Measurements from ENCODE around the gene KAZN.
"Not testable (repeated sequence)": the region's sequence is repeated elsewhere in the genome, so short reads cannot be mapped to it uniquely, and the experiment has no call there.

Gene KAZN

GRCh38 chr1:14571810-14572767 is 26.4 kb upstream of the KAZN start:
- no peak overlapping the region for H3K4me3 ChIP-seq (ENCODE audit: low read depth, low read length)
- TF ChIP-seq CTCF (IDR thresholded peaks at IDR 0.05; ENCODE audit: control insufficient read depth, extremely low read depth, insufficient read depth) = 0 out of 2 replicates have a peak, but pooled peaks have one; percentile 29
- no peak for DNase-seq (ENCODE audit: low read depth)

DNA sequence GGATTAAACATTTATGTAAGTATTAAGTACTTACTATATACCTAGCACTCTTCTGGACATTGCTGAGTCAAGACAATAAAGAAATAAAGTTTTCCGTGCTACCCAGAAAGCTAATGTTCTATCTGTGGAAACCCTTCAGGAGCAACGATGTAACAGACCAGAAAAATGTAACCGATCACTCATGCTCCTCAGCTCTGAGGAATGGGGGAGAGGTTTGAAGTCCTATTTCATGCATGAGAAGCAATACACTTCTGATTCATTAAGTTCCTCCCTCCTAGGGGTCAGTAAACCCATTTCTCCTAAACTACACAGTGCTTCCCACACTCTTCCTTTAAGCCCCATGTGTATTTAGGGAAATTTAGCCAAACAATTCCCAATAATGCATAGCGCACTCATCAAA is 25.6 kb upstream of the KAZN start:
- no peak for DNase-seq (ENCODE audit: low read depth)
- TF ChIP-seq CTCF (IDR thresholded peaks at IDR 0.05; ENCODE audit: control insufficient read depth, extremely low read depth, insufficient read depth) = no peak
- no peak overlapping the region for H3K4me3 ChIP-seq (ENCODE audit: low read depth, low read length)

DNA sequence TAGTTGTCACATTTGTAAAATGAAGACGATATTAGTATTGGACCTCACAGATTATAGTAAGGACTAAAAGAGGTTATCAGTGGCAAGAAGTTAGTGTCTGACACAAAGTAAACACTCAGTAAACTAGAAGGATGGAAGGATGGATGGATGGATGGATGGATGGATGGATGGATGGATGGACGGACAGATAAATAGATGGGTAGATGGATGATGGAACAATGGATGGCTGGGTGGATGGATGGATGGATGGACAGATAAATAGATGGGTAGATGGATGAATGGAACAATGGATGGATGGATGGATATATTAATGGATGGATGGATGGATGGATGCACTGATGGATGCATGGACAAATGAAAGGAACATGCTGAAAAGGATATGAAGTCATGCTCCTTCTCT is 22.3 kb upstream of the KAZN start:
- no peak overlapping the region for H3K4me3 ChIP-seq (ENCODE audit: low read depth, low read length)
- TF ChIP-seq CTCF (IDR thresholded peaks at IDR 0.05; ENCODE audit: control insufficient read depth, extremely low read depth, insufficient read depth) = no peak
- DNase-seq (ENCODE audit: low read depth) = no peak

DNA sequence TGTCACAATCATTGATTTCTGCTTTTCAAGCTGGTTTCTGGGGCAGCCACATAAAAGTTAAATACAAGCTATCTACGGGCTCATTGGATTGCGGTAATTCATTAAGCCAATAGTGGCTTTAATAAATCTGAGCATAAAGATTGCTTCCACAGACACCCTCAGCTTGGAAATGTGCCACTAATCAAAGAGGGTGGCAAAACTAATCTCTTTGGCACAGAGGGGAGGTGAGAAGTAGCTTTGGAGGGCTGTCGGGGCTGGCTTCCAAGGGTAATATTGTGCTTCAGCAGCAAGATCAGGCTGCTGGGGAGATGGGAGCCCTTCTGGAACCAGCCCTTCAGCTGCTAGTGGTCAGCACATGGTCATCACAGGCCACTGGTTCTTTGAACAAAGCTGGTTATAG is 21.2 kb upstream of the KAZN start:
- H3K4me3 ChIP-seq (ENCODE audit: low read depth, low read length) = no peak overlapping the region
- no peak for DNase-seq (ENCODE audit: low read depth)
- TF ChIP-seq CTCF (IDR thresholded peaks at IDR 0.05; ENCODE audit: control insufficient read depth, extremely low read depth, insufficient read depth) = no peak

- no peak overlapping the region for H3K4me3 ChIP-seq (ENCODE audit: low read depth, low read length)
- TF ChIP-seq CTCF (IDR thresholded peaks at IDR 0.05; ENCODE audit: control insufficient read depth, extremely low read depth, insufficient read depth) = no peak
- DNase-seq (ENCODE audit: low read depth) = no peak
Measured at GRCh38 chr1:14578156-14578555, 20.3 kb upstream of the KAZN start.

- not testable (repeated sequence) for DNase-seq (ENCODE audit: low read depth); H3K4me3 ChIP-seq (ENCODE audit: low read depth, low read length)
Measured at GRCh38 chr1:14580295-14580694, 18.2 kb upstream of the KAZN start.

- no peak overlapping the region for H3K4me3 ChIP-seq (ENCODE audit: low read depth, low read length)
- DNase-seq (ENCODE audit: low read depth) = no peak
- no peak for TF ChIP-seq CTCF (IDR thresholded peaks at IDR 0.05; ENCODE audit: control insufficient read depth, extremely low read depth, insufficient read depth)
Measured at GRCh38 chr1:14580986-14581385, 17.5 kb upstream of the KAZN start.

Data from LNCaP clone FGC (cell line).